PFSK-1 (cell line): ENCODE measurements around the gene RAPGEF3.

Source experiments
- FOXP2 ChIP-seq: optimal IDR thresholded peaks from 2 replicates; pipeline ENCODE3; 2011; ENCODE audit warnings: borderline replicate concordance, control low read depth, inconsistent platforms; ENCODE audit not compliant: insufficient read depth; ENCODE audit errors: extremely low read length, extremely low read depth
- POLR2AphosphoS5 ChIP-seq: IDR thresholded peaks from 2 replicates; pipeline ENCODE4 v1.6.1; 2012; ENCODE audit warnings: low read depth, mild to moderate bottlenecking, control low read depth, low read length, moderate library complexity
- SIN3A ChIP-seq: IDR thresholded peaks from 2 replicates; pipeline ENCODE4 v1.6.1; 2012; ENCODE audit warnings: mild to moderate bottlenecking, low read length, moderate library complexity, borderline replicate concordance; ENCODE audit not compliant: insufficient read depth
- TAF1 ChIP-seq: IDR thresholded peaks from 2 replicates; pipeline ENCODE4 v1.6.1; 2012; ENCODE audit warnings: low read length, control low read depth, borderline replicate concordance; ENCODE audit not compliant: insufficient read depth
- TF ChIP-seq, protein P1 (sequence below), 2 experiments: IDR thresholded peaks; 2 replicates each; pipeline versions ENCODE4 v1.6.1 to v1.8.0; 2011 to 2012; ENCODE audit warnings: low read depth in 2 of 2, low read length in 2 of 2, control low read depth in 1 of 2, inconsistent platforms in 1 of 2, mild to moderate bottlenecking in 1 of 2, moderate library complexity in 1 of 2; ENCODE audit not compliant: insufficient read depth in 1 of 2

DNA sequence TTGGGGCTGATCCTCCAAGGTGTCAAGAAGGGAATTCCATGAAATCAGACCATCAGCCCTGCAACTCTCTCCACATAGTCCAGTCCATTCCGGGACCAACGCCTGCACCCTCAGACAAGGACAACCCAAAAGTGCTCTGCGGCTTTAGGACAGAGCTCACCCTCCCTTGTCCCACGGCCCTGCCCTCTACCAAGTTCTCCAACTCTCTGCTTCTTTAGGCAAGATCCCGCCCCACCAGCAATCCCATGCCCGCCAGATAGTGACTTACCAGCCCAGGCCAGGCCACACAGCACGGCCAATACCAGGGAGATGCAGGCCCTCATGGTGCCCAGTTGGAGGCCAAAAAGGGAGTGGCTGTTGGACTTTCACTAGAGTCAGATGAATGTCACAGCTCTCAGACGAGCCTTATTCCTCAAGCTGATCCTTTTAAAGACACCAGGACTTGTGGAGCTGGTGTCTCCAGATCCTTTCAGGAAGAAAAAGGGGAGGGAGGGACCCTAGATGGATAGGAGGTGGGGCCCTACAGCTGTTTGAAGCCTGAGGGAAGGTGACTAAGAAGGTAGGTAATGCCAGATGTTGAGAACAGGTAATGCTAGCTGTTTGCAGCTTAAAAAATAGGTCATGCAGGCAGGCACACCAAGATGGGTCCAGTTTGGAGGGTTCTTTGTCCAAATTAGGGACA lies 33.4 kb downstream of the RAPGEF3 start, which contains the start of gene ENDOU:
- TF ChIP-seq SIN3A (no peak), POLR2AphosphoS5 (no peak), TAF1 (no peak), FOXP2 (no peak)
- TF ChIP-seq, protein P1, sequence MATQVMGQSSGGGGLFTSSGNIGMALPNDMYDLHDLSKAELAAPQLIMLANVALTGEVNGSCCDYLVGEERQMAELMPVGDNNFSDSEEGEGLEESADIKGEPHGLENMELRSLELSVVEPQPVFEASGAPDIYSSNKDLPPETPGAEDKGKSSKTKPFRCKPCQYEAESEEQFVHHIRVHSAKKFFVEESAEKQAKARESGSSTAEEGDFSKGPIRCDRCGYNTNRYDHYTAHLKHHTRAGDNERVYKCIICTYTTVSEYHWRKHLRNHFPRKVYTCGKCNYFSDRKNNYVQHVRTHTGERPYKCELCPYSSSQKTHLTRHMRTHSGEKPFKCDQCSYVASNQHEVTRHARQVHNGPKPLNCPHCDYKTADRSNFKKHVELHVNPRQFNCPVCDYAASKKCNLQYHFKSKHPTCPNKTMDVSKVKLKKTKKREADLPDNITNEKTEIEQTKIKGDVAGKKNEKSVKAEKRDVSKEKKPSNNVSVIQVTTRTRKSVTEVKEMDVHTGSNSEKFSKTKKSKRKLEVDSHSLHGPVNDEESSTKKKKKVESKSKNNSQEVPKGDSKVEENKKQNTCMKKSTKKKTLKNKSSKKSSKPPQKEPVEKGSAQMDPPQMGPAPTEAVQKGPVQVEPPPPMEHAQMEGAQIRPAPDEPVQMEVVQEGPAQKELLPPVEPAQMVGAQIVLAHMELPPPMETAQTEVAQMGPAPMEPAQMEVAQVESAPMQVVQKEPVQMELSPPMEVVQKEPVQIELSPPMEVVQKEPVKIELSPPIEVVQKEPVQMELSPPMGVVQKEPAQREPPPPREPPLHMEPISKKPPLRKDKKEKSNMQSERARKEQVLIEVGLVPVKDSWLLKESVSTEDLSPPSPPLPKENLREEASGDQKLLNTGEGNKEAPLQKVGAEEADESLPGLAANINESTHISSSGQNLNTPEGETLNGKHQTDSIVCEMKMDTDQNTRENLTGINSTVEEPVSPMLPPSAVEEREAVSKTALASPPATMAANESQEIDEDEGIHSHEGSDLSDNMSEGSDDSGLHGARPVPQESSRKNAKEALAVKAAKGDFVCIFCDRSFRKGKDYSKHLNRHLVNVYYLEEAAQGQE (IDR thresholded peaks at IDR 0.05; ENCODE audit: insufficient read depth in 1 of 2, low read depth in 2 of 2, low read length in 2 of 2): no peak
